ENCODE results near the gene STMN3. TPM values are rescaled to one million over a fixed set of nuclear protein-coding genes. Genes with fewer than 3 reads are reported as not detected.

Gene STMN3
- total RNA-seq, 4 donors from 2014 or later, result 9.2 to 30.5 (median 20.9) TPM

- DNase-seq, result no peak
- Histone ChIP-seq H3K36me3 (no peaks in the 10 kb centered on the region), H3K4me1 (peaks cover 3 to 20% of the 10 kb centered on the region in 2 donors), H3K4me3 (no peak overlapping the region), H3K9me3 (no peaks in the 10 kb centered on the region), H3K27ac (peak overlapping the region; percentile 66 to 79), H3K27me3 (no peaks in the 10 kb centered on the region)
- intact Hi-C loops (cut with DNase I; ENCODE audit: low total_unique reads), result no loop called here
- no peak for TF ChIP-seq POLR2A (IDR thresholded peaks at IDR 0.05)
- TF ChIP-seq CTCF (IDR thresholded peaks at IDR 0.05), result no peak
Observed at GRCh38 chr20:63685269-63686026, 32.2 kb upstream of the STMN3 start.

- peaks cover 3 to 20% of the 10 kb centered on the region in 2 donors for H3K4me1 ChIP-seq
- intact Hi-C loops (cut with DNase I; ENCODE audit: low total_unique reads), result no loop called here
- no peak overlapping the region for H3K4me3 ChIP-seq
- H3K9me3 ChIP-seq, result no peaks in the 10 kb centered on the region
- no peak for TF ChIP-seq CTCF (IDR thresholded peaks at IDR 0.05)
- no peak for TF ChIP-seq POLR2A (IDR thresholded peaks at IDR 0.05)
- DNase-seq, result peak; percentile 76 to 78
- no peaks in the 10 kb centered on the region for H3K36me3 ChIP-seq
- peak overlapping the region; percentile 82 to 86 for H3K27ac ChIP-seq
- no peaks in the 10 kb centered on the region for H3K27me3 ChIP-seq
Observed at GRCh38 chr20:63682384-63683139, 29.3 kb upstream of the STMN3 start.

- H3K4me3 ChIP-seq, result no peak overlapping the region
- H3K4me1 ChIP-seq, result peaks cover 3 to 13% of the 10 kb centered on the region in 2 donors
- no peaks in the 10 kb centered on the region for H3K36me3 ChIP-seq
- H3K27ac ChIP-seq, result peak overlapping the region; percentile 82 to 86
- H3K9me3 ChIP-seq, result no peaks in the 10 kb centered on the region
- no peaks in the 10 kb centered on the region for H3K27me3 ChIP-seq
- DNase-seq, result no peak
- intact Hi-C loops (cut with DNase I; ENCODE audit: low total_unique reads), result no loop called here
- no peak for TF ChIP-seq CTCF (IDR thresholded peaks at IDR 0.05)
- TF ChIP-seq POLR2A (IDR thresholded peaks at IDR 0.05), result no peak
Observed at GRCh38 chr20:63681609-63682142, 28.5 kb upstream of the STMN3 start.

- no peak overlapping the region for H3K27ac ChIP-seq
- no peaks in the 10 kb centered on the region for H3K36me3 ChIP-seq
- no peaks in the 10 kb centered on the region for H3K9me3 ChIP-seq
- DNase-seq, result no peak
- intact Hi-C loops (cut with DNase I; ENCODE audit: low total_unique reads), result no loop called here
- H3K4me3 ChIP-seq, result no peak overlapping the region
- H3K4me1 ChIP-seq, result peaks cover 3 to 7% of the 10 kb centered on the region in 2 donors
- H3K27me3 ChIP-seq, result no peaks in the 10 kb centered on the region
- no peak for TF ChIP-seq POLR2A (IDR thresholded peaks at IDR 0.05)
- TF ChIP-seq CTCF (IDR thresholded peaks at IDR 0.05), result no peak
Observed at GRCh38 chr20:63680857-63681608, 27.8 kb upstream of the STMN3 start.

Data from uterus (tissue), 4 donors.